Measurements from ENCODE around the gene WNT11. TPM values are rescaled to one million over a fixed set of nuclear protein-coding genes. Genes with fewer than 3 reads are reported as not detected.

Gene WNT11
- total RNA-seq (2014; rRNA removed; shearing (Covaris generic)) = 0.97 TPM in 1 of 2 replicates, not detected in the other
- polyA plus RNA-seq (2014; cell fraction: nucleus; rRNA removed) = 0.85 TPM in 1 of 2 replicates, not detected in the other

DNA sequence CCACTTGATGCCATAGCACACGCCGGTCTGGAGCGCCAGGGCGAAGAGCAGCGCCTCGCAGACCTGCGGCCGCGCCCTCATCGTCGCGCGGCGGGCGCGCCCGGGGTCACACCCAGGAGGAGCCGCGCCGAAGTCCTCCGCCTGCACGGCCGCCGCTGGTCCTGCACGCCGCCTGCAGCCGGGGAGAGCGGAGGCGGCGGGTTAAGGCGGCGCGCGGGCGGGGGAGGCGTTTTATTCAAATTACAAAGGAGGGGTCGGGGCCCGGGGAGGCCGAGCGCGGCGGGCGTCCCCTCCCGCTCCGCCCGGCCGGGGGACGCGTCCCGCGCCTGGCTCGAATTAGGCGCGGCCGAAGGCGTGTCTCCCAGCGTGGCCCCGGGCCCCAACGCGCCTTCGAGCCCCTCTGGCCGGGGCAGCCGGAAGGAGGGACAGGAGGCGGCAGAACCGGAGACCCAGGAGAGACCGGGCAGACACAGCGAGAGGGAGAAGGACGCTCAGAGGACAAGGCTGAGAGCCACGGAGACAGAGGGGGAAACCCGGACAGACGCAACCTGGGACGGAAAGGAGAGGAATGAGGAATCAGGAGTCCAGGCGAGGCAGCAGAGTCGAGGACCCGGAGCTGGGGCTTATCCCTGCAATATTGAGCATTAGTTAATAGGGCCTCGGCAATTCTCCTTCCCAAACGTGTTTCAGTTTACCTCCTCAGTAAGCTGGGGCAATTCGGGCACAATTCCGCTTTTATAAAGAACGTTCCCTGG, at the start of gene WNT11:
TSS of gene WNT11 (minus strand) at position 176 of the 755 bp plus-strand sequence. CDS start at position 81, 95 bp downstream.
- DNase-seq (ENCODE audit: extremely low read depth, low read depth) = no peak

GRCh38 chr11:76253416-76253815, 47.1 kb upstream of the WNT11 start:
- DNase-seq (ENCODE audit: extremely low read depth, low read depth) = no peak

DNA sequence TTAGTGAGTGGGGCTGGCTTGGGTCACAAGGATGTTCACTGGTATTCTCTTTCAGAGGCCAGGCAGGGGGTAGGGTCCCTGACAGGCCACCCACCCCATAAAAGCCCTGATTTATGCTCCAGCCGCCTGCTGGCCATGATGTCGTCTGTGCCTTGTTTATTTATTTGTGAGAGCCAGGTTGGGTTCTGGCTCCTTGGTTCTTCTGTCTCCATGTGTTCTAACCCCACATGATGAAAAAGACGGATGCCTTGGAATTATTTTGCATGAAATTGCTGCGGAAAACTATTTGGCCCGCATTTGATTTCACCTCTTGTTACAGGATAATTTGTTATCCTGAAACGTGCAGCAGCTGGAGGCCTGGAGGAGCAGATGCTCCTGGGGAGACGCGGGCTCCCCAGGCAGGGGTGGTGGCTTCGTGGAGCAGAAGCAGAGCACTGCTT, 46.3 kb upstream of the WNT11 start:
- DNase-seq (ENCODE audit: extremely low read depth, low read depth) = no peak

DNA sequence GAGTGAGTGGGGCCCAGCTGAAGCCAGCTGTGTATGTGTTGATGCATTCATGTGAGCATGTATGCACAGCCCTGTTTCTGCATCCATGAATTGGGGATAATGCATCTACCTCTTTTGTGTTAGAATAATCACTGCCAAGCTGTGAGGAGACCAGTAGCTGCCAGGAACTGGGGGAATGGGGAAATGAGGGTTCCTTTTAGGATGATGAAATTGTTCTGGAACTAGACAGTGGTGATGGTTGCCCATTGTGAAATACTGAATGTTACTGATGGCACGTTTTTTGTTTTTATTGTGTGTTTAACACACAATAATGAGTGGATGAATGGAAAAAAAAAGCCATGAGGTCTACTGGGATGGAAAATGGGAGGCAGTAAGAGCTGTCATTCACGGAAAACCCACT, 45.3 kb upstream of the WNT11 start:
- no peak for DNase-seq (ENCODE audit: extremely low read depth, low read depth)

DNA sequence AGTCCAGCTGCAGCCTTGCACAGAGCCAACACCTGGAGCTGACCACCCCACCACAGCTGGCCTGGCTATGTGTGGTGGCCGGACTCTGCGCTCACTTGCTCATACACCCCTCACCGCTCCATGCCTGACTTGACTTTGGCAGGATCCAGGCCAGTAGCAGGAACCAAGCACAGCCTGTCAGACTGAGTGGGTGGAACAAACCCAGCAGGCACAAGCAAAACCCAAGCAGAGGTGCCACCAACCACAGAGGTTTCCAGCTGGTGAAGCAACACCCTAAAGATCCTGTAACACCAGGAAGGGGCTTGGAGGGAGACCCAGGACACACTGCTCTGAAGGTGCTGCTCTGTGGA, 44.9 kb upstream of the WNT11 start:
- DNase-seq (ENCODE audit: extremely low read depth, low read depth) = no peak

- no peak for DNase-seq (ENCODE audit: extremely low read depth, low read depth)
Measured at GRCh38 chr11:76250520-76251225, 44.4 kb upstream of the WNT11 start.

DNA sequence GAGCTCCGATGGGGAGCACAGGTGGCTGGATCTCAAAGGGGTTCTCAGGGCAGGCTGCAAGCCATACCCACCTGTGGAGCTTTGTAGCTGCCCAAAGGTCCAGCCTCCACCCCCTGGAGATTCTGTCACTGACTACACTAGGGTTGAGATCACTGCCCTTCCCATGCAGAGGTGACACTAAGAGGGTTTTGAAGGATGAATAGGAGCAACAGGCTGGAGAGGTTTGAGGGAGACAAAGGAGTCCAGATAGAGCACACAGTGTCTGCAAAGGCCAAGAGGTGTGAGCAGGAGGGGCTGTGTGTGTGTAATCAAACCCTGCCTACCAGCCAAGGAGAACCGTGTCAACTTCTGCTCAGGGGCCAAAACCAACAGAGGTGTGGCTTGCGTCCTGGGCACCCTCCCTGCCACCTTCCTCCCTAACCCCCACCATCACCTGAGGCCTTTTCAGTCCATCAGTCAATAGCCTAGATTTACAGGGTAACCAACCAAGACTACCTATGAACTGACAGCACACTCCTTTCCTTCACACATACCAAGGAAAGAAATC, 43.0 kb upstream of the WNT11 start:
- DNase-seq (ENCODE audit: extremely low read depth, low read depth) = no peak

DNA sequence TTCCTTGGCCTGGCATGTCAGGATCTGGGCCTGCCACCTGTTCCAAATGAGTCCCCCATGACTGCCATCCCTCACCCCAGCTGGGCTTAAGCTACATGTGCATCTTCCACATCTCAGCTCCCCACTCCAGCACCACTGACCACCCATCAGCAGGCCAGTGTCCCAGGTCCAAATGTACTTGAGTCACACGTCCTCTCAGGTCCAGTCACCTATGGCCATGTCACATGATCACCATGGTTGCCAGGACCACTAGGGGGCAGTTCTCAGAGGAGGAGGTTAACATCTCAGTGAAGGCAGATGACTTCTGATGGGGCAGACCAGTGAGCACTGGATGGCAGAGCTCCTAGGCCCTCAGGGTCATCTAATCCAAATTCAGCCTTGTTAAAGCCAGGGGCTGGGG, 41.9 kb upstream of the WNT11 start:
- no peak for DNase-seq (ENCODE audit: extremely low read depth, low read depth)

DNA sequence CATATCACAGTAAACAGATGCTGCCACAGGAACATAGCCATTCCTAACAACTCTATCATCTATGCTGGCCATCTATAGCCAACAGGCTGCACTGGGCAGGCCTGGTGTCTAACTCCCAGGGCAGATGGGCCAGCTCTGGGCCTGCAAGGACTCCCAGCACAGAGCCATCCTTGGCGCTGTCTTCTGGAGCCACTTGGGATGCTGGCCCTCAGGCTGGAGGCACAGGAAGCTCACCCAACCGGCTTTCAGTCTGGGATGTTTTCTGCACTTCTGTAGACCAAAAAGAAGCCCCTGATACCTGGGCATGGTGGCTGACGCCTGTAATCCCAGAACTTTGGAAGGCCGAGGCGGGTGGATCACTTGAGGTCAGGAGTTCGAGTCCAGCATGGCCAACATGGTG, 40.8 kb upstream of the WNT11 start:
- DNase-seq (ENCODE audit: extremely low read depth, low read depth) = no peak

DNA sequence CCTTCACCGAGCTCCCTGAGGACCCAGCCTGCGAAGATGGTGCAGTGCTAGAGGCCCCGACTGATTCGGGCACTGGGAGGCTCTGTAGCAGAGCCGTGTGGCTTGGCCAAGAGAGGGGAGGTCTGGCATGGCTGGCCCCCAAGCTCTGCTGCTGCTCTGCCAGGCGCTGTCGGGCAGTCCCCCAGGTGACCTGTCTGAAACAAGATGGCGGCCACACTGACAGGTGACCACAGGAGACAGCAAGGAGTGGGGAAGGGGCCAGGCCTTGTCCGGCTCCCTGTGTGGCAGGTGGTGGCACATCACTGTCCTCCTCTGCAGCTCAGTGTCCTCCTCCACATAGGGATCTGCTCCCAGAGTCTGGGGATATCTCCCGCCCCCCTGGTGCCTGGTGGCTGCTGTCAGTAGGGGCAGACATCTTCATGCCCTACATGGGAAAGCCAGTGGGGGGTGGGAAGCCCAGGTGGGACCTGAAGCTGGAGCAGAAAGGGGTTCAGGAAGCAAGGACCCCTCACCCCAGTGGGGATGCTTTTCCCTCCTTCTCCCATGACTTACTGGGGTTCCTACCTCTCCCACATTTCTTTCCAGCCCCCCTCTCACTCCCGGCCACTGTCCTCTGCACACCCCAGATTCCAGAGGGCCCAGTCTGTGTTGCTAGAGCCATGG, 40.1 kb upstream of the WNT11 start:
- DNase-seq (ENCODE audit: extremely low read depth, low read depth) = no peak

DNA sequence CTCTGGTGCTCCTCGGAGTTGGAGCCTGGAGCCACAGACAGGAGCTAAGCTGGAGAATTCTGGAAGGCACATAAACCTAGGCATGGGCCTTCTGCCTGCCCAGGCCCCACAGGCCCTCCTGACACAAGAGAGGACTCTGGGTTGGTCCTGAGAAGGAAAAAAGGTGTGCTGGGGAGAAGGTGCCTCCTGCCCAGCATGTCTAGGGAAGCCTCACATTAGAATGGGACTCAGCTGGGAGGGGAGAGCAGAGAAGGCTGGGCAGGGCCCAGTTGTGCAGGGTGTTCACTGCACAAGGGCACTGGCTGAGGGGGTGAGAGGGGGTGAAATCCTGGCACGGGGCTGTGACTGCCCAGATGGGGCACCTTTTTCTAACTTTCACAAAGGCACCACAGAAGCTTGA, 39.4 kb upstream of the WNT11 start:
- no peak for DNase-seq (ENCODE audit: extremely low read depth, low read depth)

DNA sequence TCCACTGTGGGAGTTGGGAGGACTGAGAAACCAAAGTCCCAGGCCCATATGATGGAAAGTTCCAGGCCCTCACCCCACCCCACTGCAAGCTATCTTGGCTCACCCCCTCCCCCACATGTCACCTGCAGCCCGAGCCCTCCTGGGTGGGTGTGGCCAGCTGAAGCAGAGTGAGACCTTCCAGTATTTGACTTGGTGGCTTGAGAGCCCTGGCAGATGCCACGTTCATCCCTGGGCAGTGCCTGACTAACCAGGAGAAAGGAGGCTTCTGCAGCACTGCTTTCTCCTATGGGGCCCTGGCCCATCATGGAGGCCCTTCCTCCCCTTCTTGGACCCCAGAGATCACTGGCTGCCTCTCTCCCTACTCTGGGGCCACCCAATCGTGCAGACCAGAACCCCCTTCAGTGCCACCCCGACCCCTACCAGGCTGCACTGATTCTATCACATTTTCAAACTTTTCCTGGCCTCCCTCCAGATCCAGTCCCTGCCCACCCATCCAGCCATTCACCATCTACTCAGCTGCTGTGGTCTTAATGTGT, 38.1 kb upstream of the WNT11 start:
- DNase-seq (ENCODE audit: extremely low read depth, low read depth) = no peak

GRCh38 chr11:76243957-76244285, 37.6 kb upstream of the WNT11 start:
- no peak for DNase-seq (ENCODE audit: extremely low read depth, low read depth)

DNA sequence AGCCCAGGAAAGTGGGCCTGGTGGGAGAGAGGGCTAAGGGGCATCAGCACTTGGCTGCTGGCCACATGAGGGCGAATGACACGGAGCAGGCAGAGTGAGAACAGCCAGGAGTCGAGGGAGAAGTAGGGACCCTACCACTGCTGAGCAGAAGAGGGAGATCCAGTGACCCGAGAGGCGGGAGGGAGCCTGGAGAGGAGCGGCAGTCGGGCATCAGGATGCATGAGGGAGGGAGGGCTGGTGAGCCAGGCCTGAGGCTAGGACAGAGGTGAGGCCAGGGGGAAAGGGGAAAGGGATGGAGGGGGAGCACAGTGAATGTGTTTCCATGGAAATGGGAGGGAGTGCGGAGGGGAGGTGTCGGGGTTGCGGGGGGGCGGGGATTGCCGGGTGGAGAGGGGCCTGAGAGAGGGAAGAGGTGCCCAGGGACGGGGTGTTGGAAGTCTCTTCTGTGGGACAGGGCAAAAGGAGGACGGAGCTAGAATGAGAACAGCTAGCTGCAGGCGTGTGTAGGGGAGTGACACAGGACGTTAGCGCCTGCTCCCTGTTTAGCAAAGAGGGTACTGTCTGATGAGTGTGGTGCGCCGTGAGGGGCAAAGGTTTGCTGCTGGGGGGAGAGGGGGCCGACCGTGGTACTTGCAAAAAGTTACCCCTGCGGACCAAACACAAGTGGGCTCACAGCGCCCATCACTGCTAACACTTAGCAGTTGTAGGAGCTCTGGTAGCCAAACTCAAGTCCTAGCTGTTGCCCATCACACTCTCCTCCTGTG, 37.1 kb upstream of the WNT11 start:
- no peak for DNase-seq (ENCODE audit: extremely low read depth, low read depth)

- DNase-seq (ENCODE audit: extremely low read depth, low read depth) = no peak
Measured at GRCh38 chr11:76242004-76242779, 35.9 kb upstream of the WNT11 start.

GRCh38 chr11:76241243-76242000, 35.1 kb upstream of the WNT11 start:
- DNase-seq (ENCODE audit: extremely low read depth, low read depth) = no peak

DNA sequence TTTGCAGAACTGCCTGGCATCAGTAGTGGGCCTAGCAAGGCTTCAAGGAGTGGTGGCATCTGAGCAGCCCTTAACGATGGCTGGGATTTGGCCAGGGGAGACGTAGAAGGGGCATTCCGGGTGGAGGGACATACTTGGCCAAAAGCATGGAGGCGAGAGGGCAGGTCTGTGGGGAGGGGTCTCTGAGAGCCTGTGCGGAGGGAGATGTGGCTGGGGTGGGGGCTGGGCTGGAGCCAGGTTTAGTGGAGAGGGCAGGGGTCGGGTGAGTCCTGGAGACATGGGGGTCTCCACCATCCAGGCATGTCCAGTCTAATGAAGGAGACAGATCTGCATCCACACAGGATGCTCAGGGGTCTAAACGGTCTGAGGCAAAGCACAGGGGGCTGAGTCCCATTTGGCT, 34.4 kb upstream of the WNT11 start:
- DNase-seq (ENCODE audit: extremely low read depth, low read depth) = no peak

DNA sequence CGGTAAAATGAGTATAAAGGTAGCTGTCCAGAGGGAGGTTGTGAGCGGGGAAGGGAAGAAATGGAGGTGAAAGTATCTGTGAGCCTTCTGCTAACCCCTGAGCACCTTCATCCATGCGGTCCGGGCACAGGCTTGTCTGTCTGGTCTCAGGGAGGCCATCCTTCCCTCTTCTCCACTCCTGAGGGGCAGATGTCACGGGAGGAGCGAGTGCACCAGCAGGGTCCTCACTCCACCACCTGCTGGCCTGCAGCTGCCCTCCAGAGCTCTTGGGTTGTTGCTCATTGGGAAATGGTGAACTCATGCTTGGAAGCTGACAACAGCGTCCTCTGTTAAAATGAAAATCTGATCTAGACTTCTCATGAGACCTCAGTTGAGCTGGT, 33.8 kb upstream of the WNT11 start:
- no peak for DNase-seq (ENCODE audit: extremely low read depth, low read depth)

Measured in NCI-H460 (cell line).